ENCODE data around the gene TEX29. TPM values are rescaled to one million over a fixed set of nuclear protein-coding genes. Genes with fewer than 3 reads are reported as not detected.
A peak's percentile ranks its signal among the peaks of the same experiment; 100 is the strongest.

Gene TEX29
- total and polyA plus RNA-seq, 10 of the 15 experiments (the other 5 are each of a cell fraction or from before 2014, with no cell fraction given), result 0.14 to 0.30 (median 0.22) TPM; not detected in 7

- no peak for TF ChIP-seq PBX3 (IDR thresholded peaks at IDR 0.05; ENCODE audit: insufficient replicate concordance, low read depth, low read length)
- peak; percentile 48; the same call in 1 of the 2 replicates for TF ChIP-seq POLR2A (IDR thresholded peaks at IDR 0.05; ENCODE audit: low read depth, low read length)
- 0 out of 2 replicates have a peak, but pooled peaks have one; percentile 28 for TF ChIP-seq CBFB (IDR thresholded peaks at IDR 0.05; ENCODE audit: low read depth)
- peak; percentile 31 to 39; a peak in 3 of 4 replicates for TF ChIP-seq IKZF2 (IDR thresholded peaks at IDR 0.05)
- no peak for TF ChIP-seq LARP7 (IDR thresholded peaks at IDR 0.05)
- no peak for TF ChIP-seq CREM (IDR thresholded peaks at IDR 0.05; ENCODE audit: low read depth)
- TF ChIP-seq PAX5 (IDR thresholded peaks at IDR 0.05; ENCODE audit: borderline replicate concordance, low read depth, low read length), result peak; percentile 36; the same call in 1 of the 2 replicates
- TF ChIP-seq NR2C1 (IDR thresholded peaks at IDR 0.05), result no peak
- 0 out of 2 replicates have a peak, but pooled peaks have one; percentile 20 for TF ChIP-seq NFIC (IDR thresholded peaks at IDR 0.05; ENCODE audit: low read depth, low read length)
- no peak for TF ChIP-seq JUNB (IDR thresholded peaks at IDR 0.05)
Observed at GRCh38 chr13:111304041-111304544, 16.3 kb upstream of the TEX29 start (continued).

GRCh38 chr13:111304603-111305289 lies 15.7 kb upstream of the TEX29 start:
- Histone ChIP-seq H3K4me1 (ENCODE audit: control insufficient read depth, insufficient read depth, low read length) (peaks cover 19% of the 10 kb centered on the region), H3K9me3 (replicated peaks; ENCODE audit: control insufficient read depth, insufficient read depth, low read length) (no peaks in the 10 kb centered on the region; the same call in 2 of the 3 replicates), H3K79me2 (ENCODE audit: control insufficient read depth, insufficient read depth, low read length) (no peaks in the 10 kb centered on the region), H3K36me3 (ENCODE audit: control insufficient read depth in 2 of 2, insufficient read depth in 2 of 2, low read length in 1 of 2) (peaks cover 11 to 42% of the 10 kb centered on the region in 2 experiments), H4K20me1 (ENCODE audit: control insufficient read depth, insufficient read depth) (no peaks in the 10 kb centered on the region), H3K9ac (ENCODE audit: control insufficient read depth, insufficient read depth, low read length) (peak overlapping the region; percentile 37), H3K27me3 (replicated peaks in 1 of 2; ENCODE audit: control insufficient read depth in 2 of 2, insufficient read depth in 2 of 2, low read length in 1 of 2) (no peaks in the 10 kb centered on the region), H3K27ac (ENCODE audit: control insufficient read depth, insufficient read depth) (peak overlapping the region; percentile 84), H3K4me3 (no peak overlapping the region; the same call in 1 of the 2 replicates), H3K4me2 (ENCODE audit: control insufficient read depth, insufficient read depth) (peak overlapping the region; percentile 78), H2AFZ (ENCODE audit: control insufficient read depth, low read depth, low read length) (no peak overlapping the region)
- DNase-seq (ENCODE audit: low read depth, low spot score), result no peak
- FAIRE-seq, result no peak
- BruUV-seq (replicated peaks), result no TSS peak
- 74% methylated on average over 20 of the region's 20 CpGs for WGBS (ENCODE audit: insufficient coverage, insufficient replicate concordance, low lambda C conversion rate, missing lambda C conversion rate)
- TF ChIP-seq HDAC2 (IDR thresholded peaks at IDR 0.05) (no peak), RAD21 (IDR thresholded peaks at IDR 0.05; ENCODE audit: insufficient read depth, low read depth, low read length) (no peak), HDAC6 (IDR thresholded peaks at IDR 0.05; ENCODE audit: unreplicated experiment) (no peak), SMAD1 (IDR thresholded peaks at IDR 0.05; ENCODE audit: low read depth, partially characterized antibody) (no peak), NFIC (IDR thresholded peaks at IDR 0.05; ENCODE audit: low read depth, low read length) (no peak)
- ChIA-PET POLR2A (interaction anchor here (0.6 kb wide), 1 partner anchor 98 kb away, joined by 3 read pairs; no protein-coding TSS in a partner anchor), CTCF (interaction anchor here (0.7 kb wide), 1 partner anchor 135 kb away, joined by 3 read pairs; no protein-coding TSS in a partner anchor), SMC1A (ENCODE audit: uncharacterized antibody, unreplicated experiment) (no interaction called here), RAD21 (ENCODE audit: unreplicated experiment) (interaction anchor here (0.8 kb wide), 1 partner anchor 237 kb away, joined by 3 read pairs; no protein-coding TSS in a partner anchor)
- intact Hi-C loops (cut with micrococcal nuclease; ENCODE audit: unreplicated experiment), result no loop called here
- peak; percentile 71 for ATAC-seq
- in situ Hi-C loops (cut with MboI), result no loop called here

All from GM12878 (cell line).